A549 (cell line): Measurements from ENCODE around the gene SLC38A11. TPM values are rescaled to one million over a fixed set of nuclear protein-coding genes. Genes with fewer than 3 reads are reported as not detected.

Experiments used
- ATAC-seq, 2 experiments: fragments of 200-7000 bp in 1 of 2; fragments of >200 bp in 1 of 2; cut with Nextera tagmentation in 1 of 2; cut with Tn5 transposase in 1 of 2; 3 replicates each; pipeline versions ENCODE4 v1.8.0 to v1.9.1; 2018 to 2020; ENCODE audit warnings: mild to moderate bottlenecking in 1 of 2, moderate library complexity in 1 of 2
- CTCF ChIA-PET: fragments of 300-600 bp; sonication (Branson Sonifier 250); formaldehyde crosslinking; extraction: SDS; loops from one replicate; lab custom pipeline; 2021; ENCODE audit warnings: antibody characterized with exemption, inconsistent platforms; lab: Yijun Ruan, JAX
- POLR2A ChIA-PET: fragments of 350-600 bp; formaldehyde crosslinking; extraction: SDS; loops from one replicate; lab custom pipeline; 2021; ENCODE audit warnings: antibody characterized with exemption, inconsistent platforms; lab: Yijun Ruan, JAX
- DNase-seq, 2 experiments: peaks; one replicate each; pipeline versions ENCODE4 v3.0.0 to v3.0.0-alpha.2; 2011 to 2016; ENCODE audit warnings: low read depth in 1 of 2, low spot score in 1 of 2
- FAIRE-seq: peaks from 2 replicates; lab custom pipeline; 2011; peaks lifted over from hg19 to GRCh38; lab: Jason Lieb, UNC
- H3K27ac ChIP-seq, 2 experiments: fragments of >200 bp; sonication (Bioruptor Twin); formaldehyde crosslinking; 3 replicates each; pipeline ENCODE4 v1.5.1; 2016 to 2017
- H3K4me1 ChIP-seq: fragments of >200 bp; sonication (Bioruptor Twin); formaldehyde crosslinking; 3 replicates; pipeline ENCODE4 v1.6.1; 2016
- H3K4me2 ChIP-seq: fragments of >200 bp; sonication (Bioruptor Twin); formaldehyde crosslinking; 3 replicates; pipeline ENCODE4 v1.6.1; 2016
- H3K4me3 ChIP-seq: fragments of >200 bp; sonication (Bioruptor Twin); formaldehyde crosslinking; 3 replicates; pipeline ENCODE4 v1.5.1; 2016
- H3K9me3 ChIP-seq: fragments of >200 bp; sonication (Bioruptor Twin); formaldehyde crosslinking; 3 replicates; pipeline ENCODE4 v1.6.1; 2016
- ATOH8 ChIP-seq: fragments of 250-450 bp; sonication (Bioruptor Pico); IDR thresholded peaks from 2 replicates; pipeline ENCODE4 v1.5.0; 2020; ENCODE audit warnings: low read depth, mild to moderate bottlenecking, moderate library complexity
- BCL3 ChIP-seq: fragments of >200 bp; sonication (Bioruptor Twin); formaldehyde crosslinking; IDR thresholded peaks from 3 replicates; pipeline ENCODE4 v1.6.1; 2016
- BHLHE40 ChIP-seq: IDR thresholded peaks from 2 replicates; pipeline ENCODE4 v1.6.1; 2012; ENCODE audit warnings: low read depth, low read length, inconsistent platforms
- CBX2 ChIP-seq: fragments of 200-600 bp; sonication (generic); IDR thresholded peaks from 2 replicates; pipeline ENCODE4 v1.6.1; 2016; ENCODE audit warnings: low read depth, mild to moderate bottlenecking, borderline replicate concordance
- CBX8 ChIP-seq: fragments of 200-600 bp; sonication (generic); IDR thresholded peaks from 2 replicates; pipeline ENCODE4 v1.6.1; 2016
- CHD4 ChIP-seq: fragments of 200-600 bp; sonication (generic); IDR thresholded peaks from 2 replicates; pipeline ENCODE4 v1.6.1; 2016; ENCODE audit warnings: antibody characterized with exemption, mild to moderate bottlenecking, borderline replicate concordance
- CTCF ChIP-seq: fragments of >200 bp; sonication (Bioruptor Twin); formaldehyde crosslinking; IDR thresholded peaks from 3 replicates; pipeline ENCODE4 v1.5.1; 2016
- E2F6 ChIP-seq: IDR thresholded peaks from 2 replicates; pipeline ENCODE4 v1.6.1; 2012; ENCODE audit warnings: low read depth, borderline replicate concordance
- EHMT2 ChIP-seq: fragments of 200-600 bp; sonication (generic); IDR thresholded peaks from 2 replicates; pipeline ENCODE4 v1.6.1; 2016; ENCODE audit warnings: antibody characterized with exemption, low read depth, mild to moderate bottlenecking, moderate library complexity
- FOXS1 ChIP-seq: fragments of 250-450 bp; sonication (Bioruptor Pico); IDR thresholded peaks from 2 replicates; pipeline ENCODE4 v1.5.0; 2020; ENCODE audit warnings: mild to moderate bottlenecking, moderate library complexity
- HDAC2 ChIP-seq: fragments of 200-600 bp; sonication (generic); IDR thresholded peaks from 2 replicates; pipeline ENCODE4 v1.6.1; 2016
- JUN ChIP-seq, 2 experiments: fragments of >200 bp; sonication (Bioruptor Twin); formaldehyde crosslinking; IDR thresholded peaks; 2 replicates in 1 of 2; 3 replicates in 1 of 2; pipeline ENCODE4 v1.6.1; 2016 to 2017
- KDM1A ChIP-seq: fragments of 200-600 bp; sonication (generic); IDR thresholded peaks from 2 replicates; pipeline ENCODE4 v1.6.1; 2016; ENCODE audit warnings: low read depth, mild to moderate bottlenecking
- MAFK ChIP-seq: fragments of 450-650 bp; IDR thresholded peaks from 2 replicates; pipeline ENCODE4 v1.6.1; 2014; ENCODE audit not compliant: partially characterized antibody
- MAZ ChIP-seq: fragments of 150-350 bp; IDR thresholded peaks from 2 replicates; pipeline ENCODE4 v1.6.1; 2014; ENCODE audit warnings: antibody characterized with exemption, low read depth, low read length, borderline replicate concordance
- MYC ChIP-seq: IDR thresholded peaks from 2 replicates; pipeline ENCODE4 v1.6.1; 2012; ENCODE audit warnings: mild to moderate bottlenecking, inconsistent platforms, low read length, improper control_type of control experiment, borderline replicate concordance
- NFE2L2 ChIP-seq: fragments of 150-350 bp; conservative IDR thresholded peaks from 2 replicates; pipeline ENCODE4 v1.6.1; 2014; ENCODE audit warnings: low read length
- POLR2A ChIP-seq: IDR thresholded peaks from 2 replicates; pipeline ENCODE4 v1.6.1; 2012; ENCODE audit warnings: mild to moderate bottlenecking, low read length
- RAD21 ChIP-seq, 2 experiments: fragments of >200 bp in 1 of 2; sonication (Bioruptor Twin) in 1 of 2; formaldehyde crosslinking in 1 of 2; IDR thresholded peaks in 1 of 2; conservative IDR thresholded peaks in 1 of 2; 2 replicates in 1 of 2; 3 replicates in 1 of 2; pipeline ENCODE4 v1.6.1; 2012 to 2018; ENCODE audit warnings: inconsistent platforms in 1 of 2
- RARB ChIP-seq: fragments of 250-450 bp; sonication (Bioruptor Pico); IDR thresholded peaks from 2 replicates; pipeline ENCODE4 v1.8.0; 2021; ENCODE audit warnings: mild to moderate bottlenecking, moderate library complexity
- RCOR1 ChIP-seq: fragments of 150-350 bp; IDR thresholded peaks from 2 replicates; pipeline ENCODE4 v1.6.1; 2014; ENCODE audit warnings: antibody characterized with exemption, low read length, low read depth
- RNF2 ChIP-seq: fragments of 200-600 bp; sonication (generic); IDR thresholded peaks from 2 replicates; pipeline ENCODE4 v1.6.1; 2016; ENCODE audit warnings: low read depth, mild to moderate bottlenecking, antibody characterized with exemption, moderate library complexity, borderline replicate concordance
- ZFP36 ChIP-seq: fragments of 450-650 bp; IDR thresholded peaks from 2 replicates; pipeline ENCODE4 v1.6.1; 2014; ENCODE audit warnings: borderline replicate concordance; ENCODE audit not compliant: partially characterized antibody
- ZSCAN20 ChIP-seq: fragments of 250-450 bp; sonication (Bioruptor Pico); IDR thresholded peaks from 2 replicates; pipeline ENCODE4 v1.8.0; 2022; ENCODE audit warnings: mild to moderate bottlenecking, moderate library complexity
- WGBS: methylation state at CpG from one replicate; pipeline ENCODE4 v1.1.6; 2017; ENCODE audit errors: missing lambda C conversion rate; 5-methylcytosine and 5-hydroxymethylcytosine counted together
- polyA plus RNA-seq, 4 experiments: library from polyadenylated mRNA; depleted of rRNA in 3 of 4; stranded (reverse); fragments of >200 nt; fragmentation: RNase III in 1 of 4; extraction: RNeasy Plus Mini Kit Qiagen cat#74134 plus additional on column Dnase treatment in 1 of 4; gene quantifications; 2 replicates in 3 of 4; 3 replicates in 1 of 4; pipeline ENCODE4 v1.2.3, GENCODE V29; 2011 to 2017
- TF ChIP-seq, protein P1 (sequence below): fragments of >200 bp; sonication (Bioruptor Twin); formaldehyde crosslinking; IDR thresholded peaks from 2 replicates; pipeline ENCODE4 v1.6.1; 2016
- TF ChIP-seq, protein P2 (sequence below): IDR thresholded peaks from 2 replicates; pipeline ENCODE4 v1.6.1; 2012

The SLC38A11 gene
- polyA plus RNA-seq, 2 of the 4 experiments (the other 2 are of a cell fraction), result 0.05 to 0.22 TPM

DNA sequence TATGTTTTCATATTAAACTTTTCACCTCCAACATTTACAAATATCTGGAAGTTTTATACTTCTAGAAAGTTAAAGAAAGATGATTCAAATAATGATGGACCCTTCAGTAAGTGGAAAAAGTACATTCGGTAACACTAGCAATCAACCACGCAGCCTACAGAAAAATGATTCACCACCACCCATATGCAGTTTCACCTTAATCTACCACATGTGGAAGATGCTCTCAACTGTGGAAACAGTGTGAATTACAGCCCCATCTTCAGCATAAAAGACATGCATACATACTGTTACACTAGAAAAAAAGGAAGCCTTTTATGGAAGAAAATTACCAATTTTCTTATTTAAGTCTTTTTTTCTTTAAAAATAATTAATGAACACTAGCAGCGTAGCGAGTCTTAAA, 1.1 kb downstream of the SLC38A11 start:
- H3K27ac ChIP-seq, result no peak overlapping the region
- TF ChIP-seq CHD4, result no peak
- TF ChIP-seq EHMT2, result no peak
- no peak for TF ChIP-seq JUN (IDR thresholded peaks at IDR 0.05)
- TF ChIP-seq RAD21 (conservative IDR thresholded peaks at IDR 0.05 in 1 of 2, IDR thresholded peaks at IDR 0.05 in 1 of 2), result no peak
- TF ChIP-seq CBX8, result no peak
- no peak for TF ChIP-seq RCOR1
- no peak for TF ChIP-seq HDAC2
- TF ChIP-seq, protein P1, sequence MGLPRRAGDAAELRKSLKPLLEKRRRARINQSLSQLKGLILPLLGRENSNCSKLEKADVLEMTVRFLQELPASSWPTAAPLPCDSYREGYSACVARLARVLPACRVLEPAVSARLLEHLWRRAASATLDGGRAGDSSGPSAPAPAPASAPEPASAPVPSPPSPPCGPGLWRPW, result no peak
- no peak for TF ChIP-seq POLR2A
- no peak for TF ChIP-seq MAFK
- no peak for TF ChIP-seq ZSCAN20 (CRISPR knock-in tag)
- no peak for TF ChIP-seq E2F6
- TF ChIP-seq RNF2, result no peak
- TF ChIP-seq NFE2L2, result no peak
- TF ChIP-seq ATOH8 (CRISPR knock-in tag), result no peak
- no peak for TF ChIP-seq CBX2
- TF ChIP-seq BHLHE40, result no peak
- POLR2A ChIA-PET, result no interaction called here
- no peaks in the 10 kb centered on the region for H3K9me3 ChIP-seq
- 89% methylated on average over 4 of the region's 4 CpGs for WGBS
- ATAC-seq (no peak), DNase-seq (no peak), FAIRE-seq (no peak)
- H3K4me2 ChIP-seq, result no peak overlapping the region
- CTCF ChIA-PET, result interaction anchor here (1.1 to 1.7 kb wide), 2 partner anchors 14 to 238 kb away, joined by 4 to 5 read pairs; no protein-coding TSS in a partner anchor
- H3K4me1 ChIP-seq, result no peaks in the 10 kb centered on the region
- no peak overlapping the region for H3K4me3 ChIP-seq

GRCh38 chr2:164953279-164953678, 2.0 kb downstream of the SLC38A11 start:
- DNase-seq, result no peak
- ChIA-PET POLR2A (no interaction called here), CTCF (interaction anchor here (1.1 to 1.7 kb wide), 2 partner anchors 15 to 237 kb away, joined by 4 to 5 read pairs; no protein-coding TSS in a partner anchor)
- FAIRE-seq, result no peak
- no peak overlapping the region for H3K4me2 ChIP-seq
- H3K27ac ChIP-seq, result no peak overlapping the region
- ATAC-seq, result no peak
- WGBS, result 56% methylated on average over 3 of the region's 3 CpGs
- H3K4me3 ChIP-seq, result no peak overlapping the region
- H3K9me3 ChIP-seq, result no peaks in the 10 kb centered on the region
- no peaks in the 10 kb centered on the region for H3K4me1 ChIP-seq
- TF ChIP-seq MAFK (peak; percentile 69), BHLHE40 (no peak)

DNA sequence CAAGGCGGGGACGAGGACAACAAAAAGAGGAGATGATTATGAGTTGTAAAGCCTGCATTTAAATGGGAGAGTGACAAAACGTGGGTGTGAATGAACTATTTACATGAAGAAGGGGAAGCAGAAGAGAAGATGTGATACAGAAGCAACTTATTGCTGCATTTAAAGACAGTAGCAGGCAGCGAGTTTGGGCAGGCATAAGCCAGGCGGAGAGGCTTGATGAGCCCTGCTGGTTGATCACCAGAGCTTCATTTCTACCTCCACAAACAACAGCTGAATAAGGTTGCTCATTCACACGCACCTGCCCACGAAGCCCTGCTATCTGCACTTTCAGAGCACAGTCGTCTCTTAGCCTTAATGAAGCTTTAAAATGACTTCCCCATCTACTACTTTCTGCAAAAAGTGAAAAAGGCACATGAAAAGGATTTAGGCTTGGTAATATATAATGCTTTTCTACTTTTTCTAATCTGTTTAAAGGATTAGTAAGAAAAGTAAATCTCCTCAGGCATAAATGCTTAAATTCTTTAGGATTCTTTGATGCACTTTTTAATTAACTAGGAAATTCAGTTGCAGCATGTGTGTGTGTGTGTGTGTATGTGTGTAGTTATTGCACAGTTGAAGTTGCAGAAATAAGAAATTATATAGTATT, 3.1 kb downstream of the SLC38A11 start:
- no peak for FAIRE-seq
- no peak for ATAC-seq

DNA sequence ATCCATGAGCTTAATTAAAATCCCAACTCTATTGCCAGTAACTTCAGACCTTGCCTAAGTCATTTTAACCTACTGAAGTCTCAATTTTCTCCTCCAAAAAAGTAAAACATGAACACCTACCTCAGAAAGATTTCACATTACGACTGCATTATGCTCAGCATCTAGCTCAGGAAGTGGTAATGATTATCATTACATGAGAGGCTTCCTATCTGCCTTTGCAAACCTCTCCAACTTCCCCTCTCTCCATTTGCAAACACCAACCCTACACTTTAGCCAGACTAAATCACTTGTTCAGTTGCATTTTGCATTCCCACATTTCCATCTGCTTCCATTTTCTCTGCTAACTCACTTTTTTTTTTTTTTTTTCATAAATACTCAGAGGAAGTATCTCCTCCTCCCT, 6.8 kb downstream of the SLC38A11 start:
- 67% methylated on average over 1 of the region's 1 CpG for WGBS
- H3K27ac ChIP-seq, result no peak overlapping the region
- FAIRE-seq (no peak), ATAC-seq (no peak), DNase-seq (no peak)
- POLR2A ChIA-PET, result no interaction called here
- no peak overlapping the region for H3K4me2 ChIP-seq
- H3K4me1 ChIP-seq, result no peaks in the 10 kb centered on the region
- CTCF ChIA-PET, result interaction anchor here (1.3 kb wide), 1 partner anchor 24 kb away, joined by 3 read pairs; no protein-coding TSS in a partner anchor
- no peak overlapping the region for H3K4me3 ChIP-seq
- H3K9me3 ChIP-seq, result no peaks in the 10 kb centered on the region
- TF ChIP-seq CHD4 (no peak), MYC (no peak), CTCF (no peak), HDAC2 (no peak), KDM1A (no peak), BCL3 (no peak), RCOR1 (no peak), RARB (CRISPR knock-in tag) (no peak), FOXS1 (CRISPR knock-in tag) (no peak)
- TF ChIP-seq, protein P2, sequence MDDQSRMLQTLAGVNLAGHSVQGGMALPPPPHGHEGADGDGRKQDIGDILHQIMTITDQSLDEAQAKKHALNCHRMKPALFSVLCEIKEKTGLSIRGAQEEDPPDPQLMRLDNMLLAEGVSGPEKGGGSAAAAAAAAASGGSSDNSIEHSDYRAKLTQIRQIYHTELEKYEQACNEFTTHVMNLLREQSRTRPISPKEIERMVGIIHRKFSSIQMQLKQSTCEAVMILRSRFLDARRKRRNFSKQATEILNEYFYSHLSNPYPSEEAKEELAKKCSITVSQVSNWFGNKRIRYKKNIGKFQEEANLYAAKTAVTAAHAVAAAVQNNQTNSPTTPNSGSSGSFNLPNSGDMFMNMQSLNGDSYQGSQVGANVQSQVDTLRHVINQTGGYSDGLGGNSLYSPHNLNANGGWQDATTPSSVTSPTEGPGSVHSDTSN, result no peak

More for the DNA sequence above, 3.1 kb downstream of the SLC38A11 start:
- Histone ChIP-seq H3K4me1 (no peaks in the 10 kb centered on the region), H3K4me3 (no peak overlapping the region), H3K27ac (no peak overlapping the region), H3K4me2 (no peak overlapping the region)
- 66% methylated on average over 8 of the region's 8 CpGs for WGBS
- POLR2A ChIA-PET, result no interaction called here
- no peak for DNase-seq
- TF ChIP-seq ZFP36 (peak; percentile 65), MAZ (no peak)
- TF ChIP-seq, all 56 proteins: peak for 1
- CTCF ChIA-PET, result interaction anchor here (1.7 kb wide), 1 partner anchor 16 kb away, joined by 5 read pairs; no protein-coding TSS in a partner anchor
- no peaks in the 10 kb centered on the region for H3K9me3 ChIP-seq
